Cardiac fibroblast (primary cell): ENCODE measurements around the gene ANKRA2.

Experiments
- DNase-seq, 2 donors: peaks; one replicate each; pipeline versions ENCODE4 v3.0.0 to v3.0.0-alpha.2; 2010; ENCODE audit warnings: low read depth in 2 of 2
- H3K4me3 ChIP-seq, 2 donors: replicated peaks in 1 of 2; 1 replicate in 1 of 2; 2 replicates in 1 of 2; pipeline ENCODE4 v1.5.1; 2011; ENCODE audit warnings: low read depth in 2 of 2, low read length in 2 of 2, mild to moderate bottlenecking in 2 of 2, moderate library complexity in 1 of 2
- CTCF ChIP-seq: IDR thresholded peaks from one replicate; pipeline ENCODE4 v1.5.1; 2011; ENCODE audit warnings: low read depth, mild to moderate bottlenecking, low read length, inconsistent platforms

ANKRA2 gene

GRCh38 chr5:73525606-73526203 lies 39.7 kb downstream of the ANKRA2 start:
- no peak for TF ChIP-seq CTCF

DNA sequence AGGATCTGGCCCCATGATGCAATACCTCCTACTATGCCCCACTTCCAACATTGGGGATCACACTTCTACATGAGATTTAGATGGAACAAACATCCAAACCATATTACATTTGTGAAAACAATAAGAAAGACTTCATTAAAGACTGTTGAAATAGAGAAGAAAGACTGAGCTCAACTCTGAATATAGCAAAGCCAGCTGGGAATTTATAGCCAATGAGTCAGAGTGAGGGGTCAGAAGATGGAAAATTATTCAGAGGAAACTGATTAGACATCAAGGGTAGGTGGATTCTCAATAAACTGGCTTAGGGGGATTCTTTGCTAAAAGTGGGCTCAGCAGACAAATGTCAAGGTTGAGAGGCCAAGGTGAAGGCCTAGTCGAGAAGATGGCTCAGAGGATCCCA lies 41.6 kb downstream of the ANKRA2 start:
- TF ChIP-seq CTCF, result no peak
- DNase-seq, result no peak
- no peak overlapping the region for H3K4me3 ChIP-seq

More at GRCh38 chr5:73525606-73526203, 39.7 kb downstream of the ANKRA2 start:
- no peak overlapping the region for H3K4me3 ChIP-seq
- DNase-seq, result no peak

GRCh38 chr5:73522989-73523388 lies 42.5 kb downstream of the ANKRA2 start:
- no peak for DNase-seq
- H3K4me3 ChIP-seq, result no peak overlapping the region
- TF ChIP-seq CTCF, result no peak

- TF ChIP-seq CTCF, result peak; percentile 85
- peak; percentile 87 for DNase-seq
- no peak overlapping the region for H3K4me3 ChIP-seq
Observed at GRCh38 chr5:73519531-73520283, 45.7 kb downstream of the ANKRA2 start.

GRCh38 chr5:73515232-73515631 lies 50.2 kb downstream of the ANKRA2 start:
- TF ChIP-seq CTCF, result no peak
- H3K4me3 ChIP-seq, result no peak overlapping the region
- no peak for DNase-seq

DNA sequence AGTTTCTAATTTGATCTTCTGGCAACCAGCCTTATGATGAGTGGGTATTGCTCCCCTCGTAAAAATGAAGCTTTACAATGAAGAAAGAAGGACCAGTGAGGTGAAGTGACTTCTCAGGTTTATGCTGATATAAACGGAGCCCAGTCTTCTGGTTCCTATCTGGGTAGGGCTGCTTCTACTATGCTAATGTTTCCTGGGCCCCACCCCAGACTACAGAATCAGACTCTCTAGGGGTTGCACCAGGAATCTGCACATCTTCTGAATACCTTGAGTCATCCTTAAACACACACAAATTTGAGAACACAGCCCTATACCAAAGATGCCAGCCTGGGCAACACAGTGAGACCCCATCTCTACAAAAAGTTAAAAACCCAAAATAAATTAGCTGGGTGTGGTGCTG lies 51.0 kb downstream of the ANKRA2 start:
- H3K4me3 ChIP-seq, result no peak overlapping the region
- no peak for DNase-seq
- no peak for TF ChIP-seq CTCF
